Body of pancreas (tissue), 4 donors: ENCODE measurements around the gene PRM1.

Experiments used
- CTCF ChIP-seq, 7 experiments: fragments of 450-650 bp in 4 of 7; fragments of 200-600 bp in 3 of 7; sonication (generic) in 3 of 7; IDR thresholded peaks; one replicate each; pipeline ENCODE4 v1.5.1; 2016 to 2019; ENCODE audit warnings: antibody characterized with exemption in 7 of 7
- POLR2A ChIP-seq, 3 donors: fragments of 450-650 bp; IDR thresholded peaks; one replicate each; pipeline ENCODE4 v1.6.1; 2016; ENCODE audit warnings: antibody characterized with exemption in 3 of 3, mild to moderate bottlenecking in 2 of 3

GRCh38 chr16:11232852-11233726 lies 48.0 kb downstream of the PRM1 start:
- TF ChIP-seq POLR2A (IDR thresholded peaks at IDR 0.05) (no peak), CTCF (IDR thresholded peaks at IDR 0.05) (no peak)
